OCI-LY7 (cell line): ENCODE measurements around the gene CRYBA1. TPM values are rescaled to one million over a fixed set of nuclear protein-coding genes. Genes with fewer than 3 reads are reported as not detected.

Source experiments
- BruUV-seq: library from RNA; stranded (reverse); fragments of 400-500 nt; replicated peaks from 2 replicates; lab custom pipeline; 2021; lab: Mats Ljungman, UMichigan
- CTCF ChIA-PET: fragments of 300-600 bp; sonication (Branson Sonifier 250); formaldehyde crosslinking; loops from one replicate; lab custom pipeline; 2022; ENCODE audit warnings: antibody characterized with exemption; ENCODE audit not compliant: unreplicated experiment; lab: Charles Lee
- POLR2A ChIA-PET: fragments of 300-600 bp; sonication (Branson Sonifier 250); formaldehyde crosslinking; loops from one replicate; lab custom pipeline; 2022; ENCODE audit warnings: antibody characterized with exemption; lab: Charles Lee
- DNase-seq: peaks from one replicate; pipeline ENCODE4 v3.0.0-alpha.2; 2015; ENCODE audit warnings: low spot score
- H2AFZ ChIP-seq: fragments of 200-600 bp; sonication (generic), shearing (Covaris generic); 2 replicates; pipeline ENCODE4 v1.6.1; 2014; ENCODE audit warnings: mild to moderate bottlenecking, antibody characterized with exemption, low read length, moderate library complexity
- H3K27ac ChIP-seq: fragments of 200-600 bp; sonication (generic); 2 replicates; pipeline ENCODE4 v1.5.1; 2014; ENCODE audit warnings: mixed run types, low read depth, mild to moderate bottlenecking, moderate library complexity, low read length, inconsistent platforms; ENCODE audit not compliant: poor library complexity, severe bottlenecking
- H3K36me3 ChIP-seq: fragments of 200-600 bp; sonication (generic); 2 replicates; pipeline ENCODE4 v1.6.1; 2014; ENCODE audit warnings: mild to moderate bottlenecking, antibody characterized with exemption, low read length, moderate library complexity, mixed read lengths; ENCODE audit not compliant: insufficient read depth
- H3K4me1 ChIP-seq: fragments of 200-600 bp; sonication (generic); 2 replicates; pipeline ENCODE4 v1.5.1; 2014; ENCODE audit warnings: mild to moderate bottlenecking, low read length; ENCODE audit not compliant: insufficient read depth, poor library complexity, severe bottlenecking
- H3K4me2 ChIP-seq: fragments of 200-600 bp; sonication (generic); 2 replicates; pipeline ENCODE4 v1.6.1; 2014; ENCODE audit warnings: mild to moderate bottlenecking, low read length
- H3K4me3 ChIP-seq: fragments of 200-600 bp; sonication (generic); 2 replicates; pipeline ENCODE4 v1.5.1; 2014; ENCODE audit warnings: mild to moderate bottlenecking, low read depth, low read length; ENCODE audit not compliant: poor library complexity, severe bottlenecking
- H3K79me2 ChIP-seq: fragments of 200-600 bp; sonication (generic); 2 replicates; pipeline ENCODE4 v1.6.1; 2016; ENCODE audit warnings: low read depth, mild to moderate bottlenecking, low read length, moderate library complexity, mixed read lengths; ENCODE audit not compliant: insufficient read depth
- H3K9me2 ChIP-seq: fragments of 200-600 bp; sonication (generic); 2 replicates; pipeline ENCODE4 v1.6.1; 2016; ENCODE audit warnings: mild to moderate bottlenecking, low read length, mixed read lengths; ENCODE audit not compliant: insufficient read depth
- H3K9me3 ChIP-seq: fragments of 200-600 bp; sonication (generic); 2 replicates; pipeline ENCODE4 v1.6.1; 2014; ENCODE audit warnings: mild to moderate bottlenecking, mixed run types, low read length, mixed read lengths
- H4K20me1 ChIP-seq: fragments of 200-600 bp; sonication (generic); 2 replicates; pipeline ENCODE4 v1.6.1; 2014; ENCODE audit warnings: mild to moderate bottlenecking, antibody characterized with exemption, low read length, moderate library complexity, mixed read lengths; ENCODE audit not compliant: insufficient read depth
- EZH2phosphoT487 ChIP-seq: fragments of 200-600 bp; sonication (generic); IDR thresholded peaks from 2 replicates; pipeline ENCODE4 v1.6.1; 2018; ENCODE audit warnings: low read depth, borderline replicate concordance, mild to moderate bottlenecking, mixed run types, antibody characterized with exemption, low read length, moderate library complexity, mixed read lengths
- intact Hi-C: fragments of 100-400 bp; cut with micrococcal nuclease; formaldehyde crosslinking; loops from one replicate; pipeline ENCODE4 v1.10.0; 2022; ENCODE audit not compliant: unreplicated experiment
- total RNA-seq, 2 experiments: library from RNA; depleted of rRNA in 1 of 2; stranded (reverse); fragments of >200 nt in 1 of 2; shearing (Covaris generic) in 1 of 2; gene quantifications; 2 replicates each; pipeline ENCODE4 v1.2.3, GENCODE V29; 2014 to 2022
- TF ChIP-seq, protein P1 (sequence below): fragments of 200-600 bp; sonication (generic); conservative IDR thresholded peaks from 2 replicates; pipeline ENCODE4 v1.5.1; 2014; ENCODE audit warnings: mild to moderate bottlenecking, antibody characterized with exemption, low read length, moderate library complexity, mixed read lengths

Gene CRYBA1
- total RNA-seq, 2 experiments from 2014 or later: not detected

DNA sequence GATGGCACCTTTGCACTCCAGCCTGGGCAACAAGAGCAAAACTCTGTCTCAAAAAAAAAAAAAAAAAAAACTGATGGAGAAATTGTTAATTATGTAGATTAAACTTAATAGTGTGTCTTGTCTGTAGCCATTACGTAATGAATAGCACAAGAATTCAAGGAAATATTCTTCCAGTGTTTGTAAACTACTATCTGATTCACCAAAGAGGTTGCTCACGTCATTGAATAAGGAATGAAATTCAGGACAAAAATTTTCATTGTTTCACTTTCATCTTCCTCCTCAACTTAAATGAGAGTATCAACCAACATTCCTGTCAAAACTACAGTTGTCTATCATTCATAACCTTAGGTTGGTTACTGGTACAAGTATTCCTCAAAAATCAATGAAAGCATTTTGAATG, 35.8 kb upstream of the CRYBA1 start:
- no peaks in the 10 kb centered on the region for H3K36me3 ChIP-seq
- H4K20me1 ChIP-seq: no peaks in the 10 kb centered on the region
- TF ChIP-seq EZH2phosphoT487: no peak
- TF ChIP-seq, protein P1, sequence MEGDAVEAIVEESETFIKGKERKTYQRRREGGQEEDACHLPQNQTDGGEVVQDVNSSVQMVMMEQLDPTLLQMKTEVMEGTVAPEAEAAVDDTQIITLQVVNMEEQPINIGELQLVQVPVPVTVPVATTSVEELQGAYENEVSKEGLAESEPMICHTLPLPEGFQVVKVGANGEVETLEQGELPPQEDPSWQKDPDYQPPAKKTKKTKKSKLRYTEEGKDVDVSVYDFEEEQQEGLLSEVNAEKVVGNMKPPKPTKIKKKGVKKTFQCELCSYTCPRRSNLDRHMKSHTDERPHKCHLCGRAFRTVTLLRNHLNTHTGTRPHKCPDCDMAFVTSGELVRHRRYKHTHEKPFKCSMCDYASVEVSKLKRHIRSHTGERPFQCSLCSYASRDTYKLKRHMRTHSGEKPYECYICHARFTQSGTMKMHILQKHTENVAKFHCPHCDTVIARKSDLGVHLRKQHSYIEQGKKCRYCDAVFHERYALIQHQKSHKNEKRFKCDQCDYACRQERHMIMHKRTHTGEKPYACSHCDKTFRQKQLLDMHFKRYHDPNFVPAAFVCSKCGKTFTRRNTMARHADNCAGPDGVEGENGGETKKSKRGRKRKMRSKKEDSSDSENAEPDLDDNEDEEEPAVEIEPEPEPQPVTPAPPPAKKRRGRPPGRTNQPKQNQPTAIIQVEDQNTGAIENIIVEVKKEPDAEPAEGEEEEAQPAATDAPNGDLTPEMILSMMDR: no peak
- no peak overlapping the region for H3K4me2 ChIP-seq
- no peak overlapping the region for H2AFZ ChIP-seq
- ChIA-PET POLR2A (no interaction called here), CTCF (no interaction called here)
- peaks cover 4% of the 10 kb centered on the region for H3K4me1 ChIP-seq
- no peak for DNase-seq
- no peak overlapping the region for H3K27ac ChIP-seq
- H3K4me3 ChIP-seq: no peak overlapping the region
- no peaks in the 10 kb centered on the region for H3K9me3 ChIP-seq
- BruUV-seq: no TSS peak
- H3K9me2 ChIP-seq: no peaks in the 10 kb centered on the region
- H3K79me2 ChIP-seq: no peaks in the 10 kb centered on the region
- intact Hi-C loops: no loop called here

DNA sequence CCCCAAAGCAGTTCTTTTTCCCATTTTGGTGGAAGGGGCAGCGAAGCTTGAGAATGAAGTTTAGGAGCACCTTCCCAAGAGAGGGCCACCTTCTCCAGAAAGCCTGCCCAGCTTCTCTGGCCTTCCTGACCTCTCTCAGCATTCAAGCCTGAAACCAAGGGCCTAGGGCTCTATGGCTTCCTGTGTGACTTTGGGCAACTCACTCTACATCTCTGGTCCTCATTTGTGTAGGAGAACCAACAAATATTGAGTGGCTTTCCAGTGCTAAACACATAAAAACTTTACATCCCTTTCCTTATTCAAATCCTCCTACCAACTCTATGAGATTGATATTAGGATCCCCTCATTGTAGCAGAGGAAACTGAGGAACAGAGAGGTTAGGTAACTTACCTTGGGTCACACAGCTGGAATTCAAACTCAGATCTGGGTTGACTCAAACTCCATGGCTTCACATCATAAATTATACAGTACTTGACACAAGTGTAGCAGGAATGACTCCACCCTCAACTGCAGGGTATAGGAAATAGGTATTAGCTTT, 34.5 kb upstream of the CRYBA1 start:
- Histone ChIP-seq H3K79me2 (no peaks in the 10 kb centered on the region), H3K9me2 (no peaks in the 10 kb centered on the region), H3K4me3 (no peak overlapping the region), H3K27ac (no peak overlapping the region), H3K4me1 (peaks cover 6% of the 10 kb centered on the region), H3K4me2 (no peak overlapping the region), H3K9me3 (no peaks in the 10 kb centered on the region), H2AFZ (no peak overlapping the region), H4K20me1 (no peaks in the 10 kb centered on the region), H3K36me3 (no peaks in the 10 kb centered on the region)
- ChIA-PET CTCF (no interaction called here), POLR2A (interaction anchor here (1.1 kb wide), 1 partner anchor 16 kb away, joined by 3 read pairs; no protein-coding TSS in a partner anchor)
- no TSS peak for BruUV-seq
- TF ChIP-seq EZH2phosphoT487: no peak
- TF ChIP-seq, protein P1: no peak
- intact Hi-C loops: no loop called here
- no peak for DNase-seq

DNA sequence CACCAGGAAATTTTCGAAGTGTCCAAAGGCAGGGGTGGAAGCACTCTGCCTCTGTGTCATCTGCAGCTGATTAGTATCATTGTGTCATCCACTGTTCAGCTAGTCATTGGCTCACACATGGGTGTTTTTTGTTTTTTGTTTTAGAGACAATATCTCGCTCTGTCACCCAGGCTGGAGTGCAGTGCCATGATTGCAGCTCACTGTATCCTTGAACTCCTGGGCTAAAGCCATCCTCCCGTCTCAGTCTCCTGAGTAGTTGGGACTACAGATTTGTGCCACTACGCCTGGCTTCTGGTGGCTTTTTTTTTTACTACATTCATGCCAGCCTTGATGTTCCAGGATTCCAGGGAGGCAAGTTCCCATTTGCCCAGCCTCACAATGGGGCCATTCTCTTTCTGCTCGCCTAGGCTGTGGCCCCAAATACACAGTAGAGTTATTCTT, 34.0 kb upstream of the CRYBA1 start:
- ChIA-PET POLR2A (interaction anchor here (1.1 kb wide), 1 partner anchor 17 kb away, joined by 3 read pairs; no protein-coding TSS in a partner anchor), CTCF (no interaction called here)
- TF ChIP-seq, protein P1: no peak
- TF ChIP-seq EZH2phosphoT487: no peak
- H3K9me3 ChIP-seq: no peaks in the 10 kb centered on the region
- no peak for DNase-seq
- H3K4me3 ChIP-seq: no peak overlapping the region
- H3K27ac ChIP-seq: no peak overlapping the region
- no peak overlapping the region for H3K4me2 ChIP-seq
- no peak overlapping the region for H2AFZ ChIP-seq
- H3K36me3 ChIP-seq: no peaks in the 10 kb centered on the region
- no TSS peak for BruUV-seq
- no peaks in the 10 kb centered on the region for H4K20me1 ChIP-seq
- H3K9me2 ChIP-seq: no peaks in the 10 kb centered on the region
- intact Hi-C loops: no loop called here
- no peaks in the 10 kb centered on the region for H3K79me2 ChIP-seq
- peaks cover 6% of the 10 kb centered on the region for H3K4me1 ChIP-seq
